Measurements from ENCODE around the gene LITAF.
"Not testable (repeated sequence)": the region's sequence is repeated elsewhere in the genome, so short reads cannot be mapped to it uniquely, and the experiment has no call there.

LITAF gene

DNA sequence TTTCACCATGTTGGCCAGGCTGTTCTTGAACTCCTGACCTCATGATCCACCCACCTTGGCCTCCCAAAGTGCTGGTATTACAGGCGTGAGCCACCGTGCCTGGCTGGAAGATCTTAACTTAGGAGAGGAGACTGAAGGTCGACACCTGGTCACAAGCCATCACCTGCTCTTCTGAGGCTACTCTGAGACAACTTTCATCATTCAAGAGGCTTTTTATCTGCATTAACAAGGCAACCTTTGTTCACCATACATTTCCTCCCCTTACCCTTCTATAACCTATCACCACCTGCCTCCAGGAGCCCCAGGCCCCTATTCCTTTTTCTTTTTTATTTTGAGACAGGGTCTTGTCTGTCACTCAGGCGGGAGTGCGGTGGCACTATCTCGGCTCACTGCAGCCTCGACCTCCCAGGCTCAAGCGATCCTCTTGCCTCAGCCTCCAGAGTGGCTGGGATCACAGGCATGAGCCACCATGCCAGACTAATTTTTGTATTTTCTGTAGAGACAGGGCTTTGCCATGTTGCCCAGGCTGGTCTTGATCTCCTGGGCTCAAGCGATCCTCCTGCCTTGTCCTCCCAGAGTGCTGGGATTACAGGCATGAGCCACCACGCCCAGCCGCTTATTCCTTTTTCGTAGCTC is 6.2 kb downstream of the LITAF start:
- H3K4me3 ChIP-seq (ENCODE audit: low read depth in 1 of 2, low read length in 2 of 2), result no peak overlapping the region
- no peaks in the 10 kb centered on the region for H3K36me3 ChIP-seq (ENCODE audit: insufficient read depth, low read length)
- TF ChIP-seq, protein P1, sequence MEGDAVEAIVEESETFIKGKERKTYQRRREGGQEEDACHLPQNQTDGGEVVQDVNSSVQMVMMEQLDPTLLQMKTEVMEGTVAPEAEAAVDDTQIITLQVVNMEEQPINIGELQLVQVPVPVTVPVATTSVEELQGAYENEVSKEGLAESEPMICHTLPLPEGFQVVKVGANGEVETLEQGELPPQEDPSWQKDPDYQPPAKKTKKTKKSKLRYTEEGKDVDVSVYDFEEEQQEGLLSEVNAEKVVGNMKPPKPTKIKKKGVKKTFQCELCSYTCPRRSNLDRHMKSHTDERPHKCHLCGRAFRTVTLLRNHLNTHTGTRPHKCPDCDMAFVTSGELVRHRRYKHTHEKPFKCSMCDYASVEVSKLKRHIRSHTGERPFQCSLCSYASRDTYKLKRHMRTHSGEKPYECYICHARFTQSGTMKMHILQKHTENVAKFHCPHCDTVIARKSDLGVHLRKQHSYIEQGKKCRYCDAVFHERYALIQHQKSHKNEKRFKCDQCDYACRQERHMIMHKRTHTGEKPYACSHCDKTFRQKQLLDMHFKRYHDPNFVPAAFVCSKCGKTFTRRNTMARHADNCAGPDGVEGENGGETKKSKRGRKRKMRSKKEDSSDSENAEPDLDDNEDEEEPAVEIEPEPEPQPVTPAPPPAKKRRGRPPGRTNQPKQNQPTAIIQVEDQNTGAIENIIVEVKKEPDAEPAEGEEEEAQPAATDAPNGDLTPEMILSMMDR (IDR thresholded peaks at IDR 0.05; ENCODE audit: borderline replicate concordance, extremely low read depth, low read length, poor library complexity, severe bottlenecking), result no peak
- TF ChIP-seq EZH2 (IDR thresholded peaks at IDR 0.05; ENCODE audit: borderline replicate concordance, low read depth, low read length, severe bottlenecking), result no peak
- H2AFZ ChIP-seq (ENCODE audit: low read depth, low read length), result no peak overlapping the region
- H3K9ac ChIP-seq (ENCODE audit: low read depth, low read length), result no peak overlapping the region
- H3K27me3 ChIP-seq (ENCODE audit: insufficient read depth, low read length, poor library complexity), result peaks cover 6% of the 10 kb centered on the region
- no peak for DNase-seq
- no peaks in the 10 kb centered on the region; the same call in 1 of the 2 replicates for H4K20me1 ChIP-seq (ENCODE audit: insufficient read depth, low read length)
- peaks cover 11% of the 10 kb centered on the region for H3K4me1 ChIP-seq (ENCODE audit: insufficient read depth, low read length)
- no peaks in the 10 kb centered on the region for H3K9me3 ChIP-seq (ENCODE audit: insufficient read depth, low read length, severe bottlenecking)
- H3K79me2 ChIP-seq (ENCODE audit: insufficient read depth, low read length), result no peaks in the 10 kb centered on the region
- no peak for ATAC-seq (ENCODE audit: insufficient read depth, low read depth)
- H3K27ac ChIP-seq (ENCODE audit: low read length), result no peak overlapping the region
- no peak overlapping the region for H3K4me2 ChIP-seq (ENCODE audit: insufficient read depth, low read length)

DNA sequence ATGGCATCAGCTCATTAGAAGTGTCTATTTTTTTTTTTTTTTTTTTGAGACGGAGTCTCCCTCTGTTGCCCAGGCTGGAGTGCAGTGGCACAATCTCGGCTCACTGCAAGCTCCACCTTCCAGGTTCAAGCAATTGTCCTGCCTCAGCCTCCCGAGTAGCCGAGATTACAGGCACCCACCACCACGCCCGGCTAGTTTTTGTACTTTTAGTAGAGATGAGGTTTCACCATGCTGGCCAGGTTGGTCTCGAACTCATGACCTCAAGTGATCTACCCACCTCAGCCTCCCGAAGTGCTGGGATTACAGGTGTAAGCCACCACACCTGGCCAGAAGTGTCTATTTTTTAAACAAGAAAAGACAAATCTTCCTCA is 9.4 kb downstream of the LITAF start:
- not testable (repeated sequence) for H3K9ac ChIP-seq (ENCODE audit: low read depth, low read length); H3K79me2 ChIP-seq (ENCODE audit: insufficient read depth, low read length); H3K9me3 ChIP-seq (ENCODE audit: insufficient read depth, low read length, severe bottlenecking); H3K4me1 ChIP-seq (ENCODE audit: insufficient read depth, low read length); H3K36me3 ChIP-seq (ENCODE audit: insufficient read depth, low read length); H3K27me3 ChIP-seq (ENCODE audit: insufficient read depth, low read length, poor library complexity); H2AFZ ChIP-seq (ENCODE audit: low read depth, low read length); H3K4me3 ChIP-seq (ENCODE audit: low read depth in 1 of 2, low read length in 2 of 2); H3K4me2 ChIP-seq (ENCODE audit: insufficient read depth, low read length); DNase-seq; H4K20me1 ChIP-seq (ENCODE audit: insufficient read depth, low read length); H3K27ac ChIP-seq (ENCODE audit: low read length); ATAC-seq (ENCODE audit: insufficient read depth, low read depth)

DNA sequence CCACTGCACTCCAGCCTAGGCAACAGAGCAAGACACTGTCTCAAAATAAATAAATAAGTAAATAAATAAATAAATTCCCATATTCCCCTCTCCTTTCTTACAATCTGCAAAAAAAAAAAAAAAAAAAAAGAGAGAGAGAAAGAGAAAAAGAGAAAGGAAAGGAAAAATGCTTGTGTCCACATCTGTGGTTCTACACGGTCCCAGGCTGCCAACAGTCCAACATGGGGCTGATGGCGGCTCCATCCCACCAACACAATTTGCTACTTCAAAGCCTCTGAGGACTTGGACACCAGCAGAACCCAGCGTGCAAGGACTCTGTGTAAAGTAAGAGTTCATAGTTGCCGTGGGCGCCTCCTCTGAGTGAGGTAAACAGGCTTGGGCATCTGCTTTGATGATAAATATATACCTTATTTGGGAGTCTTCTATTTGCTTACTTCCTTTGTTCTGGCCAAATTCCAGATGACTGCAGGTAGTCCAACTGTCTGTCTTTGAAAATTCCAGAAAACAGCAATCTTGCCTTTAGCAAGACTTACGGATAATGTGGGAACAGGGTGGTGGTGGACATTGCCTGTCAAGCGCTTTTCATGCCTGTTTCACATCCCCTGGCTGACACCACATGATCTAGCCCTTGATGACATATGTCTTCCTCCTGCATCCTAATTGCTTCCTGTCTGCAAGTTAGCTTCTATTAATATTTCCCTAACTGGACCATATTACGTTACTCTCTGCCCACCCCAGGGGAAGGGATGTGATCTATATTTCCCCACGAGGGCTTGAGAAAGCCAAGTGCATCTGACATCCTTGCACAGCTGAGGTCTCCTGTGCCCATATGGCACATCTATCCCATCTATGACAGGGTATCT is 10.1 kb downstream of the LITAF start:
- Histone ChIP-seq H3K36me3 (ENCODE audit: insufficient read depth, low read length) (no peaks in the 10 kb centered on the region), H3K9ac (ENCODE audit: low read depth, low read length) (no peak overlapping the region), H3K4me1 (ENCODE audit: insufficient read depth, low read length) (0 out of 2 replicates have a peak, but pooled peaks cover 3% of the 10 kb centered on the region), H3K4me3 (ENCODE audit: low read depth in 1 of 2, low read length in 2 of 2) (no peak overlapping the region), H3K79me2 (ENCODE audit: insufficient read depth, low read length) (no peaks in the 10 kb centered on the region), H4K20me1 (ENCODE audit: insufficient read depth, low read length) (peaks cover 8% of the 10 kb centered on the region), H2AFZ (ENCODE audit: low read depth, low read length) (no peak overlapping the region), H3K27me3 (ENCODE audit: insufficient read depth, low read length, poor library complexity) (no peaks in the 10 kb centered on the region), H3K27ac (ENCODE audit: low read length) (no peak overlapping the region), H3K4me2 (ENCODE audit: insufficient read depth, low read length) (no peak overlapping the region), H3K9me3 (ENCODE audit: insufficient read depth, low read length, severe bottlenecking) (no peaks in the 10 kb centered on the region)
- ATAC-seq (ENCODE audit: insufficient read depth, low read depth) (no peak), DNase-seq (no peak)
- no peak for TF ChIP-seq EZH2 (IDR thresholded peaks at IDR 0.05; ENCODE audit: borderline replicate concordance, low read depth, low read length, severe bottlenecking)
- TF ChIP-seq, protein P1 (IDR thresholded peaks at IDR 0.05; ENCODE audit: borderline replicate concordance, extremely low read depth, low read length, poor library complexity, severe bottlenecking), result no peak

- no peak overlapping the region for H3K4me3 ChIP-seq (ENCODE audit: low read depth in 1 of 2, low read length in 2 of 2)
- ATAC-seq (ENCODE audit: insufficient read depth, low read depth), result 0 out of 3 replicates have a peak, but pooled peaks have one; percentile 17
- H2AFZ ChIP-seq (ENCODE audit: low read depth, low read length), result no peak overlapping the region
- H3K9ac ChIP-seq (ENCODE audit: low read depth, low read length), result no peak overlapping the region
- no peak for DNase-seq
- H3K79me2 ChIP-seq (ENCODE audit: insufficient read depth, low read length), result no peaks in the 10 kb centered on the region
- no peak overlapping the region for H3K27ac ChIP-seq (ENCODE audit: low read length)
- H3K4me1 ChIP-seq (ENCODE audit: insufficient read depth, low read length), result 0 out of 2 replicates have a peak, but pooled peaks cover 3% of the 10 kb centered on the region
- H3K27me3 ChIP-seq (ENCODE audit: insufficient read depth, low read length, poor library complexity), result no peaks in the 10 kb centered on the region
- TF ChIP-seq EZH2 (IDR thresholded peaks at IDR 0.05; ENCODE audit: borderline replicate concordance, low read depth, low read length, severe bottlenecking), result no peak
- TF ChIP-seq, protein P1 (IDR thresholded peaks at IDR 0.05; ENCODE audit: borderline replicate concordance, extremely low read depth, low read length, poor library complexity, severe bottlenecking), result no peak
- H4K20me1 ChIP-seq (ENCODE audit: insufficient read depth, low read length), result peaks cover 8% of the 10 kb centered on the region
- H3K4me2 ChIP-seq (ENCODE audit: insufficient read depth, low read length), result no peak overlapping the region
- H3K36me3 ChIP-seq (ENCODE audit: insufficient read depth, low read length), result no peaks in the 10 kb centered on the region
- no peaks in the 10 kb centered on the region for H3K9me3 ChIP-seq (ENCODE audit: insufficient read depth, low read length, severe bottlenecking)
These were observed 11.5 kb downstream of the LITAF start for GRCh38 chr16:11575223-11575589.

Data from DND-41 (cell line).